T follicular helper cell (primary cell): ENCODE data around the gene SLC4A2.

Experiments
- DNase-seq: peaks from one replicate; pipeline ENCODE4 v3.0.0-alpha.2; 2020; ENCODE audit warnings: low read depth

SLC4A2 gene

DNA sequence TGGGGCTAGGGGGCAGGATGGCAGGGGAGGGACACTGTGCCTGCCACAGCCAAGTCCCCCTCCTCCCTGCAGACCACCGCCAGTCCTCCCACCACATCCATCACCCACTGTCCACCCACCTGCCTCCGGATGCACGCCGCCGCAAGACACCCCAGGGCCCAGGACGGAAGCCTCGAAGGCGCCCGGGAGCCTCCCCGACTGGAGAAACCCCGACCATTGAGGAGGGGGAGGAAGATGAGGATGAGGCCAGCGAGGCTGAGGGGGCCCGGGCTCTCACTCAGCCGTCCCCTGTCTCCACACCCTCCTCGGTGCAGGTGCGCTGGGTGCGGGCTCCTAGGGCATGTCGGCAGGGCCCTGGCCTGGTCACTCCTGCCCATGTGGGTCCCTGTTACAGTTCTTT lies 5.1 kb downstream of the SLC4A2 start:
- DNase-seq: no peak

GRCh38 chr7:151064993-151065392 lies 5.6 kb downstream of the SLC4A2 start:
- DNase-seq: no peak

- no peak for DNase-seq
Observed at GRCh38 chr7:151065516-151065915, 6.1 kb downstream of the SLC4A2 start.

DNA sequence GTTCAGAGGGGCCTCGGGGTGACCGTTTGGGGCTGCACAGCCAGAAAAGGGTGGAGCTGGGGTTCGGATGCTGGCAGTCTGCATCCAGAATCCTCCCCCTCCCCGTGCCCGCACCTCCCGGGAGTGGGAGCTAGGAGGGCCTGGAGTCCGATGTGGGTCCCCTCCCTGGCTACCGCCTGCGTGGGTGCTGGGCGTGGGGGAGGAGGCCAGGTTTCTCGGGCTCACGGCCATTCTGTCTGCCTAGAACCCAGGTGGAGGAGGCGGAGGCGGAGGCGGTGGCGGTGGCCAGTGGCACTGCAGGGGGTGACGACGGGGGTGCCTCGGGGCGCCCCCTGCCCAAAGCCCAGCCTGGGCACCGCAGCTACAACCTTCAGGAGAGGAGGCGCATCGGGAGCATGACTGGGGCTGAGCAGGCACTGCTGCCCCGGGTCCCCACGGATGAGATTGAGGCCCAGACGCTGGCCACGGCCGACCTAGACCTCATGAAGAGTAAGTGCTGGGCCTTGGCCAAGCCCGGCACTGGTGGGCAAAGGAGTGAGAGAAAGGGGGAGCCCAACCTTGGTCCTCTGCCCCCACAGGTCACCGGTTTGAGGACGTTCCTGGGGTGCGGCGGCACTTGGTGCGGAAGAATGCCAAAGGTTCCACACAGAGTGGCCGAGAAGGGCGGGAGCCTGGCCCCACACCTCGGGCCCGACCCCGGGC lies 7.0 kb downstream of the SLC4A2 start:
- DNase-seq: no peak

- DNase-seq: no peak
Observed at GRCh38 chr7:151068069-151068773, 8.8 kb downstream of the SLC4A2 start.

DNA sequence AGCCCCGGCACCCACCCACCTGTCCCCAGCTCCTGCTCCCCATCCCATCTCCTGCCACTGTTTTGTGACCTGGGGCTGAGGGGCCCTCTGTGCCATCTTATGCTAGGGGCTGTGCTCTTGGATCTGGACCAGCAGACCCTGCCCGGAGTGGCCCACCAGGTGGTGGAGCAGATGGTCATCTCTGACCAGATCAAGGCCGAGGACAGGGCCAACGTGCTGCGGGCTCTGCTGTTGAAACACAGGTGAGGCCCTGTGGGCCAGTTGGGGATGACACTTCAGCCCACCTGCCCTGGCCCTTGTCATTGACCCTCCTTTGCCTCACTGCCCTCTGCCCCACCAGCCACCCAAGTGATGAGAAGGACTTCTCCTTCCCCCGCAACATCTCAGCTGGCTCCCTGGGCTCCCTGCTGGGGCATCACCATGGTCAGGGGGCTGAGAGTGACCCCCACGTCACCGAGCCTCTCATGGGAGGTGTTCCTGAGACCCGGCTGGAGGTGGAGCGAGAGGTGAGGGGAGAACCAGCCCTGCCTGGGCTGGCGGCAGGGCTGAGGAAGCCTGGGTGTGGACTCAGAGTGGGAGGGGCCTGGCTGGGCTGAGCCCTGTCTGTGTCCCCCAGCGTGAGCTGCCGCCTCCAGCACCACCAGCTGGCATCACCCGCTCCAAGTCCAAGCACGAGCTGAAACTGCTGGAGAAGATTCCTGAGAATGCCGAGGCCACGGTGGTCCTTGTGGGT lies 10.6 kb downstream of the SLC4A2 start:
- no peak for DNase-seq

- DNase-seq: no peak
Observed at GRCh38 chr7:151070574-151070960, 11.2 kb downstream of the SLC4A2 start.

- DNase-seq: no peak
Observed at GRCh38 chr7:151071032-151071866, 11.9 kb downstream of the SLC4A2 start.

- DNase-seq: no peak
Observed at GRCh38 chr7:151073990-151074389, 14.6 kb downstream of the SLC4A2 start.

- DNase-seq: no peak
Observed at GRCh38 chr7:151074817-151075661, 15.7 kb downstream of the SLC4A2 start.

DNA sequence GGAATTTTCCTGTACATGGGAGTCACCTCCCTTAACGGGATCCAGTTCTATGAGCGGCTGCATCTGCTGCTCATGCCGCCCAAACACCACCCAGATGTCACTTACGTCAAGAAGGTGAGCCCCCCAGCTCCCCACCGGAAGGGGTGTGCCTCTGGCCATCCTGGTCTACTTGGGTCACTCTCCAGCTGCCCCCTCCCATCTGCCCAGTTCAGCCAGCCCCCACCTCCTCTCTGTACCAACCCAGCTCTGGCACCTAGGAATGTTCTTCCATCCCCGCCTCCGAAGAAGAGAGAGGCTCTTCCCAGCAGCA lies 16.2 kb downstream of the SLC4A2 start:
- DNase-seq: no peak

DNA sequence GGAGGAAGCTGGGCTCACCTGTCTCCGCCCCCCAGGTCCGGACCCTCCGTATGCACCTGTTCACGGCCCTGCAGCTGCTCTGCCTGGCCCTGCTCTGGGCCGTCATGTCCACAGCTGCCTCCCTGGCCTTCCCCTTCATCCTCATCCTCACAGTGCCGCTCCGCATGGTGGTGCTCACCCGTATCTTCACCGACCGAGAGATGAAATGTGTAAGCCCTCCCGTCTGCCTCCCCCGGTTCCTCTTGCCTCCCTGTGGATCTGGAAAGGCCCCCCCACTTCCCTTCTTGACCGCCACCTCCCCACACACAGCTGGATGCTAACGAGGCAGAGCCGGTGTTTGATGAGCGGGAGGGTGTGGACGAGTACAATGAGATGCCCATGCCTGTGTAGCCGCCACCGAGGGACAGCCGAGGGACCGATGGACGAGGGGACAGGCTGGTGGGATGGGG lies 16.6 kb downstream of the SLC4A2 start:
- no peak for DNase-seq

DNA sequence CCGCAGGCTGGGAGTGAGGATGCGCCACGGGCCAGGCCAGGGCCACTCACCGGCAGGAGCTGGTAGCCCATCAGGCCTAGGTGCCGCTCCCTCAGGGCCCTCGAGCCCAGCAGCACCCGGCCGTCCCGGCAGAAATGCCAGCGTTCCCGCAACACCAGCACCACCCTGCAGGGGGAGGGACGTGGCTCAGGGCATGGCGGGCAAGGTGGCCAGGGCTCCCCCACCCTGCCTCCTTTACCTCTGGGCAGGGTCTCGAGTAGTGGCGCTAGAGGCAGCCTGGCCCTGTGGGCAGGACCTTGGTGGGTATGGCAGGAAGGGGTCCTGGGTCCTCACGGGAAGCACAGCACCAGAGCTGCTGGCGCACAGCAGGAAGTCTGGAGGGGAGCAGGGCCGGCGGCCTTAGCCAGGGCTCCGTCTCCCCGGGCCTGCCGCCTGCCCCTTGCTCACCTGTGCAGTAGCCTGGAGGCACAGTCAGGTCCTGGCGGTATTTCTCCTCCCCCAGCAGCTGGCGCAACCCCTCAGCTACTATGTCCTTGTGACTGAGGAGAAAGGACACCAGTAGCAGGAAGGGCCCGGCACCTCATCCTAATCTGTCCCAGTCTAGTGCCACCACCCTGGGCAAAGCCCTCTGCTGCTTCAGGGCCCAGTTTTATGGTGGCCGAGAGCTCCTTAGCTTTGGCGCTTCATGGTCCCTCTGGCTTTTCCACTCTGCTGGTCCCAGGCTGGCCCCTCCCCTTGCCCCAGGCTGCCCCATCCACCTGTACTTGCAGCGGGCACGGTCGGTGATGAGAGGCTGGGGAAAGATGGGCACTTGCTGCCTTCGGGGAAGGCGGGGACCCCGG lies 17.7 kb downstream of the SLC4A2 start:
- no peak for DNase-seq

DNA sequence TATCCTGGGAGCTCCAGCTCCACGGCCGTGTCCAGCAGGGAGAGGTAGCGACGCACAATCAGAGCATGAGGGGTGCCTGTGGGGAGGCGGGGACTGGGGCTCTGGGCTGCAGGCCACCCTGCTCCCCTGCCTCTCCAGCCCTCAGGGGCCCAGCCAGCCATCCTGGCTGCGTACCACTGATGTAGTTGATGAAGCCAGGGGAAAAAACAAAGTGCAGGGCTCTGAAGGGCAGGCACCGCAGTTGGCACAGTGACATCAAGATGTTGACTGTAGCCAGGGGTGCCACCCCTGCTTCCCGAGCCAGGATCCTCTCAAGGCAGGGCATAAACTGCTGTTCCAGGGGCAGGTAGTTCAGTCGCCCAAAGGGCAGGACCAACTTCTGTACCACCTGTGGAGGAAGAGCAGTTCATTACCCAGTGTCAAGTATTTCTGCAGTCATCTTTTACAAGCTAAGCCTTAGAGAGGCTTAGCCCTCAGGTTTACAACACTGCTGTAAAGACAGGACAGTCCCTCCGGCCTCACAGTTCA lies 18.4 kb downstream of the SLC4A2 start:
- no peak for DNase-seq

DNA sequence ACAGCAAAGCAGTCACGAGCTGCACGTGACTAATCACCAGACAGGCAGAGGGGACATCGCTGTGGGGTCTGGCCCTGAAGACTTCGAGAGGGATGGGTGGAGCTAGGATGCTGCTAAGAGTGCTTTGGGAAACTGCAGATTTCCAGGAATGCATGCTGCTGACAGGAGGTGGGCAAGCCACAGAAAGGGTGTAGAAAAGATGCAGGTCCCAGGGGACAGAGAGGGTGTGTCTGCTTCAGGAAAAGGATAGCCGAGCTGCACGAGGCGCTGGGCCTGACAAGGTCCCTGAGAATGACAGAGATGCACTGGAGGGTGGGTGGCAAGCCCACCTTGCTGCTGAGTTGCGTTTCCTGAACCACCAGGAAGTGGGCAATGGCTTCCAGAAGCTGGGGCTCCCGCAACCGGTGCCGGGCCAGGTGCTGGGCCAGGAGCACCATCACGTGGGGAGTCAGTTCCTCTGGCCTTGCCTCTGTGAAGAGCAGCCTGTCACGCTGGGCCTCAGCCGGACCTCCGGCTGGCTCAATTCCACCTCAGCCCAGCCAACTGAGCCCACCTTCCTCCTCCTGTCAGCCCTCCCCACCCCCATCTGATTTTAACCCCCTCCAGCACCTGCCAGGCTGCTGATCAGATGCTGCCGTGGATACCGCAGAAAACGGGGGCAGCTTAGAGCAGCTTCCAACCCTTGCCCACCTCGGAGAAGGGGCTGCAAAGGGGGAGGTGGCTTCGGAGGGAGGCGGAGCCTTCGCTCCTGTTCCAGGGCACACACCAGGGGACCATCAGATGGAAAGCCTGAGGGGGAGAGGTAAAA lies 19.0 kb downstream of the SLC4A2 start:
- DNase-seq: no peak

- DNase-seq: no peak
Observed at GRCh38 chr7:151079199-151079910, 20.0 kb downstream of the SLC4A2 start.

GRCh38 chr7:151080067-151080521 lies 20.7 kb downstream of the SLC4A2 start:
- no peak for DNase-seq

DNA sequence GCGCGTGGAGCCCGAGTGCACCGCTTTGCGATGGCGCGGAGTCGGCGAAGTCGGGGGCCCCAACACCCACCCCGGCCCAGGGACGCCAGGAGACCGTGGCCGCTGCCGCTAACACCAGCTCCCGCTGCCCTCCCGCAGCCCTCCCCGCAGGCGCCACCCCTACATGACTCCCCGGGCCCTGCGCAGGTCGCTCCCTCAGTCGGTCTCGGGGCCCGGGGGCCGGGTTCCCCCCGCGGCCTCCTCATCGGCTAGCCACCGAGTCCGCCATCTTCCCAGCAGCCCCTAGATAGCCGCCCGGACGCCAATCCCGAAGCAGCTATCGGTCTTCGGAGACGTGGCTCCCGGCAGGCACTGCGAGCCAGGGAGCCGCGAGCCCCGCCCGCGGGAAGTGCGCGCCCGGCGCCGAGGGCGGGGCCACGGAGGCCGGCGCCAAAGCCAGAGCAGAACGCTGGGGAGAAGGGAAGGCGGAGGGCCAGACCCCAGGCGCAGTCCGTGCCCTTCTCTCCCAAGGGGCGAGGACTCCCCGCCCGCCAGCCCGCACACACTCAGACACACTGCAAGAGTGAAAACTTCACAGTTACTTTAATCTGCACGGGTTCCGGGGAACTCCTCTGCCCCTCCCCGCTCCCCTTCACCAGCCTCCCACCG lies 21.3 kb downstream of the SLC4A2 start, which contains the start of gene FASTK:
FASTK (minus strand) TSS at position 288 of the 648 bp plus-strand sequence; CDS start at position 245, 43 bp downstream.
- DNase-seq: peak; percentile 82
